D721Med (cell line): ENCODE data around the gene EGFLAM.

Experiments used
- DNase-seq: peaks from one replicate; pipeline ENCODE4 v3.0.0; 2011; ENCODE audit warnings: low spot score; ENCODE audit not compliant: insufficient read length
- FAIRE-seq: peaks from 2 replicates; lab custom pipeline; 2011; peaks lifted over from hg19 to GRCh38; lab: Jason Lieb, UNC
- CTCF ChIP-seq: IDR thresholded peaks from 2 replicates; pipeline ENCODE4 v1.5.1; 2012; ENCODE audit warnings: mild to moderate bottlenecking, control low read depth; ENCODE audit not compliant: insufficient read depth; ENCODE audit errors: missing control alignments

The EGFLAM gene

GRCh38 chr5:38433160-38433861, 175.0 kb downstream of the EGFLAM start:
- no peak for TF ChIP-seq CTCF
- no peak for DNase-seq
- no peak for FAIRE-seq

- FAIRE-seq: no peak
Measured at GRCh38 chr5:38434966-38435705, 176.8 kb downstream of the EGFLAM start.

GRCh38 chr5:38438757-38439156, 180.4 kb downstream of the EGFLAM start:
- TF ChIP-seq CTCF: no peak
- FAIRE-seq: no peak
- DNase-seq: no peak

More at GRCh38 chr5:38434966-38435705, 176.8 kb downstream of the EGFLAM start:
- no peak for DNase-seq
- TF ChIP-seq CTCF: no peak

- peak; percentile 99 for TF ChIP-seq CTCF
- DNase-seq (peak; percentile 54), FAIRE-seq (peak; percentile 25)
Measured at GRCh38 chr5:38441453-38442246, 183.3 kb downstream of the EGFLAM start.

- no peak for TF ChIP-seq CTCF
- DNase-seq (no peak), FAIRE-seq (no peak)
Measured at GRCh38 chr5:38442247-38442573, 183.9 kb downstream of the EGFLAM start.

GRCh38 chr5:38443390-38443789, 185.0 kb downstream of the EGFLAM start:
- no peak for TF ChIP-seq CTCF
- no peak for DNase-seq
- no peak for FAIRE-seq
